ENCODE results near the gene SLC20A1.
"Not testable (repeated sequence)": the region's sequence is repeated elsewhere in the genome, so short reads cannot be mapped to it uniquely, and the experiment has no call there.

Gene SLC20A1

DNA sequence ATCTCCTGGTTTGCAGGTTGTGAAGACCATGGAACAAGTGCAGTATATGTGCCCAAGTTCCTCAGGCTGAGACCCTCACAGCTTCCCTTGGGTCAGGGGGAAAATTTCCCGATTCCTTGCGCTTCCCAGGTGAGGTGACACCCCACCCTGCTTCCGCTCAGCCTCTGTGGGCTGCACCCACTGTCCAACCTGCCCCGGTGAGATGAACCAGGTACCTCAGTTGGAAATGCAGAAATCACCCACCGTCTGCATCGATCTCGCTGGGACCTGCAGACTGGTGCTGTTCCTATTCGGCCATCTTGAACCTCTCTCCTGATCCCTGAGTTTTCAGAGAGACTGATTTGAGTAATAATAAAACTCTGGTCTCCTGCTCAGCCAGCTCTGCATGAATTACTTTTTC, 30.7 kb upstream of the SLC20A1 start:
- H3K9ac ChIP-seq (ENCODE audit: low read length), result no peak overlapping the region
- no peaks in the 10 kb centered on the region for H3K9me3 ChIP-seq (ENCODE audit: insufficient read depth, low read length)
- no peaks in the 10 kb centered on the region for H3K9me2 ChIP-seq (replicated peaks; ENCODE audit: insufficient read depth, low read length)
- no peaks in the 10 kb centered on the region for H3K79me2 ChIP-seq (ENCODE audit: insufficient read depth, low read length)
- H3K4me3 ChIP-seq (ENCODE audit: insufficient read depth, low read length, poor library complexity, severe bottlenecking), result no peak overlapping the region
- no peak overlapping the region for H2AFZ ChIP-seq (ENCODE audit: low read depth, low read length, severe bottlenecking)
- no peak for TF ChIP-seq EZH2phosphoT487 (conservative IDR thresholded peaks at IDR 0.05; ENCODE audit: low read length)
- TF ChIP-seq, protein P1, sequence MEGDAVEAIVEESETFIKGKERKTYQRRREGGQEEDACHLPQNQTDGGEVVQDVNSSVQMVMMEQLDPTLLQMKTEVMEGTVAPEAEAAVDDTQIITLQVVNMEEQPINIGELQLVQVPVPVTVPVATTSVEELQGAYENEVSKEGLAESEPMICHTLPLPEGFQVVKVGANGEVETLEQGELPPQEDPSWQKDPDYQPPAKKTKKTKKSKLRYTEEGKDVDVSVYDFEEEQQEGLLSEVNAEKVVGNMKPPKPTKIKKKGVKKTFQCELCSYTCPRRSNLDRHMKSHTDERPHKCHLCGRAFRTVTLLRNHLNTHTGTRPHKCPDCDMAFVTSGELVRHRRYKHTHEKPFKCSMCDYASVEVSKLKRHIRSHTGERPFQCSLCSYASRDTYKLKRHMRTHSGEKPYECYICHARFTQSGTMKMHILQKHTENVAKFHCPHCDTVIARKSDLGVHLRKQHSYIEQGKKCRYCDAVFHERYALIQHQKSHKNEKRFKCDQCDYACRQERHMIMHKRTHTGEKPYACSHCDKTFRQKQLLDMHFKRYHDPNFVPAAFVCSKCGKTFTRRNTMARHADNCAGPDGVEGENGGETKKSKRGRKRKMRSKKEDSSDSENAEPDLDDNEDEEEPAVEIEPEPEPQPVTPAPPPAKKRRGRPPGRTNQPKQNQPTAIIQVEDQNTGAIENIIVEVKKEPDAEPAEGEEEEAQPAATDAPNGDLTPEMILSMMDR (IDR thresholded peaks at IDR 0.05; ENCODE audit: insufficient read depth, low read length, poor library complexity, severe bottlenecking), result no peak
- H3F3A ChIP-seq (ENCODE audit: insufficient read depth), result no peaks in the 10 kb centered on the region
- no peaks in the 10 kb centered on the region for H3K27me3 ChIP-seq (ENCODE audit: low read length)
- no peak overlapping the region for H3K4me2 ChIP-seq (ENCODE audit: low read depth, low read length, poor library complexity, severe bottlenecking)
- no peak overlapping the region for H3K27ac ChIP-seq (ENCODE audit: low read depth, low read length)
- no peaks in the 10 kb centered on the region for H3K36me3 ChIP-seq (ENCODE audit: low read length)
- H4K20me1 ChIP-seq (ENCODE audit: low read depth, low read length), result no peaks in the 10 kb centered on the region

DNA sequence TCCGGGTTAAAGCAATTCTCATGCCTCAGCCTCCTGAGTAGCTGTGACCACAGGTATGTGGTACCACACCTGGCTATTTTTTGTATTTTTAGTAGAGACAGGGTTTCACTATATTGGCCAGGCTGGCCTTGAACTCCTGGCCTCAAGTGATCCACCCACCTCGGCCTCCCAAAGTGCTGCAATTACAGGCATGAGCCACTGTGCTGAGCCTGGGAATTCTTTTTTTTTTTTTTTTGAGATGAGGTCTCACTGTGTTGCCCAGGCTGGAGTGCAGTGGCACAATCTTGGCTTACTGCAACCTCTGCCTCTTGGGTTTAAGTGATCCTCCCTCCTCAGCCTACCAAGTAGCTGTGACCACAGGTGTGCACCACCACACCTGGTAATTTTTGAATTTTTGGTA, 29.9 kb upstream of the SLC20A1 start:
- not testable (repeated sequence) for H2AFZ ChIP-seq (ENCODE audit: low read depth, low read length, severe bottlenecking); H3K4me2 ChIP-seq (ENCODE audit: low read depth, low read length, poor library complexity, severe bottlenecking); H3K9me2 ChIP-seq (replicated peaks; ENCODE audit: insufficient read depth, low read length); H3K79me2 ChIP-seq (ENCODE audit: insufficient read depth, low read length); H3K27ac ChIP-seq (ENCODE audit: low read depth, low read length); H4K20me1 ChIP-seq (ENCODE audit: low read depth, low read length); H3K9ac ChIP-seq (ENCODE audit: low read length); H3K9me3 ChIP-seq (ENCODE audit: insufficient read depth, low read length); H3F3A ChIP-seq (ENCODE audit: insufficient read depth); H3K4me3 ChIP-seq (ENCODE audit: insufficient read depth, low read length, poor library complexity, severe bottlenecking); H3K36me3 ChIP-seq (ENCODE audit: low read length); H3K27me3 ChIP-seq (ENCODE audit: low read length)

DNA sequence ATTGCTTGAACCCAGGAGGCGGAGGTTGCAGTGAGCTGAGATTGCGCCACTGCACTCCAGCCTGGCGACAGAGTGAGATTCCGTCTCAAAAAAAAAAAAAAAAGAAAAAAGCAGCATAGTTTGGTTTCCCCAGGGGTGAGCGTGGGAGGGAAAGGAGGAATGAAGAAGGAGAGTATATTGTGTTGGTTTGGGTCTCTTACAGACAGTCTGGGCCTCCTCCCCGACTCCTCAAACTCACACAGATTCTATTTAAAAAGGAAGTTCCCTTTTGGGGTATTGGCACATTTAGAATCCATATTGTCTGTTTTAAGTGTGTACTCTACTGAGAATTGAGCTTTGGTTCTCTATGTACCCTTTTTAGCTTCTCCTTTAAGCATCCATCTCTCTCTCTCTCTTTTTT, 27.4 kb upstream of the SLC20A1 start:
- Histone ChIP-seq H3K27ac (ENCODE audit: low read depth, low read length) (no peak overlapping the region), H3K79me2 (ENCODE audit: insufficient read depth, low read length) (no peaks in the 10 kb centered on the region)

DNA sequence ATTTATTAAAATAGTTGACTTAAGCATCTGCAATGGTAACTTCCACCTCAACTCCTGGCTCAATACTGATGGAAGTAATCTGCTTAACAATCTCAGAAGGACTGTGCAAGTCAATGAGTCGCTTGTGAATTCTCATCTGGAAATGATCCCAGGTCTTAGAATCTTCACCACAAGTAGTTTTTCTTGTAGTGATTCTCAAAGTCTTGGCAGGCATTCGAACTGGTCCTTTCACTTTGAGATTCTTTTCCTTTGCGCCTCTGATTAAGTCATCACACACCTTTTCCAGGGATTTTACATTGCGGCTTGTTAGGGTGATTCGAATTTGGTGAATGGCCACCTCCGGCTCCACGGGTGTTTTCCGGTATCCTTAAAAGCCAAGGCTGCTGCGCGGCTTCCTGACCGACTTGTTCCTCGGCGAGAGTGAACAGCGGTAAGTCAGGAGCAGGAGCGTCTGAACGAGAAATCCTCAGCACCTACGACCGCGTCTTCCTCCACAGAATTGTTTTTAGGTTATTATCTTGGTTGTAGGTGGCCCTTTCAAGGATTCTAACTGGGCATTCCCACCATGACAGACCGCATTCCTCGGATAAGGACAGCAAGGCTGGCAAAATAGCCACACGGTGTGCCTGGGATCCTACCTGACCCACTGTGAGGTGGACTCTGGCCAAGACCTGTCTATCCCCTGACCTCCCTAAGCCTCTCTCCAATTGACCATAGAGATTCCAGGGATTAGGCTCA, 23.8 kb upstream of the SLC20A1 start:
- H3F3A ChIP-seq (ENCODE audit: insufficient read depth), result no peaks in the 10 kb centered on the region
- H3K4me2 ChIP-seq (ENCODE audit: low read depth, low read length, poor library complexity, severe bottlenecking), result no peak overlapping the region
- no peak overlapping the region for H3K4me3 ChIP-seq (ENCODE audit: insufficient read depth, low read length, poor library complexity, severe bottlenecking)
- H3K79me2 ChIP-seq (ENCODE audit: insufficient read depth, low read length), result no peaks in the 10 kb centered on the region
- TF ChIP-seq EZH2phosphoT487 (conservative IDR thresholded peaks at IDR 0.05; ENCODE audit: low read length), result no peak
- TF ChIP-seq, protein P1 (IDR thresholded peaks at IDR 0.05; ENCODE audit: insufficient read depth, low read length, poor library complexity, severe bottlenecking), result no peak
- H3K9me2 ChIP-seq (replicated peaks; ENCODE audit: insufficient read depth, low read length), result no peaks in the 10 kb centered on the region
- H3K9me3 ChIP-seq (ENCODE audit: insufficient read depth, low read length), result no peaks in the 10 kb centered on the region
- no peaks in the 10 kb centered on the region for H3K27me3 ChIP-seq (ENCODE audit: low read length)
- no peak overlapping the region for H2AFZ ChIP-seq (ENCODE audit: low read depth, low read length, severe bottlenecking)
- no peaks in the 10 kb centered on the region for H4K20me1 ChIP-seq (ENCODE audit: low read depth, low read length)
- no peak overlapping the region for H3K27ac ChIP-seq (ENCODE audit: low read depth, low read length)
- H3K36me3 ChIP-seq (ENCODE audit: low read length), result no peaks in the 10 kb centered on the region
- H3K9ac ChIP-seq (ENCODE audit: low read length), result no peak overlapping the region

More for the DNA sequence above, 27.4 kb upstream of the SLC20A1 start:
- Histone ChIP-seq H3K27me3 (ENCODE audit: low read length) (no peaks in the 10 kb centered on the region), H3K9ac (ENCODE audit: low read length) (no peak overlapping the region), H3F3A (ENCODE audit: insufficient read depth) (no peaks in the 10 kb centered on the region), H3K4me2 (ENCODE audit: low read depth, low read length, poor library complexity, severe bottlenecking) (no peak overlapping the region), H3K9me3 (ENCODE audit: insufficient read depth, low read length) (no peaks in the 10 kb centered on the region), H3K36me3 (ENCODE audit: low read length) (no peaks in the 10 kb centered on the region), H4K20me1 (ENCODE audit: low read depth, low read length) (no peaks in the 10 kb centered on the region), H3K9me2 (replicated peaks; ENCODE audit: insufficient read depth, low read length) (no peaks in the 10 kb centered on the region), H3K4me3 (ENCODE audit: insufficient read depth, low read length, poor library complexity, severe bottlenecking) (no peak overlapping the region), H2AFZ (ENCODE audit: low read depth, low read length, severe bottlenecking) (no peak overlapping the region)
- TF ChIP-seq, protein P1 (IDR thresholded peaks at IDR 0.05; ENCODE audit: insufficient read depth, low read length, poor library complexity, severe bottlenecking), result no peak
- TF ChIP-seq EZH2phosphoT487 (conservative IDR thresholded peaks at IDR 0.05; ENCODE audit: low read length), result no peak

Measured in SU-DHL-6 (cell line).